Endothelial cell of umbilical vein (primary cell): ENCODE results near the gene MTFR1L.

Experiments used
- EZH2 ChIP-seq: IDR thresholded peaks from 2 replicates; pipeline ENCODE4 v1.6.1; 2012; ENCODE audit warnings: borderline replicate concordance, low read depth, mild to moderate bottlenecking, moderate library complexity, low read length, inconsistent platforms; ENCODE audit not compliant: severe bottlenecking
- FOS ChIP-seq: IDR thresholded peaks from 2 replicates; pipeline ENCODE4 v1.6.1; 2011; ENCODE audit warnings: mild to moderate bottlenecking, low read length, moderate library complexity, borderline replicate concordance; ENCODE audit not compliant: insufficient read depth
- JUN ChIP-seq: IDR thresholded peaks from 2 replicates; pipeline ENCODE4 v1.6.1; 2011; ENCODE audit warnings: borderline replicate concordance, low read depth; ENCODE audit not compliant: insufficient read length, insufficient read depth
- POLR2A ChIP-seq: IDR thresholded peaks from 2 replicates; pipeline ENCODE4 v1.6.1; 2012; ENCODE audit warnings: low read depth, mild to moderate bottlenecking, control low read depth, low read length
- POLR2AphosphoS5 ChIP-seq: IDR thresholded peaks from 2 replicates; pipeline ENCODE4 v1.6.1; 2012; ENCODE audit warnings: low read depth, mild to moderate bottlenecking, control low read depth, low read length, moderate library complexity; ENCODE audit not compliant: insufficient read depth
- TF ChIP-seq, protein P1 (sequence below), 2 donors: IDR thresholded peaks; 1 replicate in 1 of 2; 2 replicates in 1 of 2; pipeline ENCODE4 v1.5.1; 2011; ENCODE audit warnings: low read length in 2 of 2, mild to moderate bottlenecking in 2 of 2, moderate library complexity in 2 of 2, control low read depth in 1 of 2, inconsistent platforms in 1 of 2, low read depth in 1 of 2; ENCODE audit not compliant: insufficient read depth in 1 of 2; ENCODE audit errors: extremely low read depth in 1 of 2
- TF ChIP-seq, protein P2 (sequence below): IDR thresholded peaks from 2 replicates; pipeline ENCODE4 v1.6.1; 2011; ENCODE audit not compliant: insufficient read depth, insufficient read length

DNA sequence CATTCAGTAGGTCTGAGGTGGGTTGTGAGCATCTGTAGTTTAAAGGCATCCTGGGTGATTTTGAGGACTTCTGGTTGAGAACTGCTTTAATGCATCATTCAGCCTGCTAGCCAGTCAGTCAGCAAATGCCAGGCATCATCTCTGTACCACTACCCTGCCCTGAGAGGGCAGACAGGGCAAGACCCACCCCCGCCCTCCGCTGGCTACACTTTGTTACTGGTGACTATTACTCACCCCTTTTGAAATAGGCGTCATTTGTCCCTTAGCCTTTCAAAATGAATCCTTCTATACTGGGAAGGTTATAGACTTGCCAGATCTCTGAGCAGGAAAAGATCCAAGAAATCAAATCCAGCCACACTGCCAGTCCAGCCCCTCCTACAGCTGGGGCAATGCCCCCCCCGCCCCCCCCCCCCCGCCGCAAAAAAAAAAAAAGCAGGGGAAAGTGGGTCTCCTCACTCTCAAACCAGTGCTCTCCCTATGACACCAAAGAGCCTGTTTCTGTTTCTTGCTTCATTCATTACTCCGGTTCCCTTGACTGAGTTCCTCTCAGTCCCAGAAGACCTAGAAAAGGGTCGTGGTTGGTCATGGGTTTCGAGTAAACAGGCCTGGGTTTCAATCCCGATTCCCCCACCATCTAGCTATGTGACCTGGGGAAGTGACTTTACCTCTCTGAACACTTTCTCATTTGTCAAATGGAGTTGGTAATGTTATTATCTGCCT is 15.3 kb upstream of the MTFR1L start:
- TF ChIP-seq, protein P1, sequence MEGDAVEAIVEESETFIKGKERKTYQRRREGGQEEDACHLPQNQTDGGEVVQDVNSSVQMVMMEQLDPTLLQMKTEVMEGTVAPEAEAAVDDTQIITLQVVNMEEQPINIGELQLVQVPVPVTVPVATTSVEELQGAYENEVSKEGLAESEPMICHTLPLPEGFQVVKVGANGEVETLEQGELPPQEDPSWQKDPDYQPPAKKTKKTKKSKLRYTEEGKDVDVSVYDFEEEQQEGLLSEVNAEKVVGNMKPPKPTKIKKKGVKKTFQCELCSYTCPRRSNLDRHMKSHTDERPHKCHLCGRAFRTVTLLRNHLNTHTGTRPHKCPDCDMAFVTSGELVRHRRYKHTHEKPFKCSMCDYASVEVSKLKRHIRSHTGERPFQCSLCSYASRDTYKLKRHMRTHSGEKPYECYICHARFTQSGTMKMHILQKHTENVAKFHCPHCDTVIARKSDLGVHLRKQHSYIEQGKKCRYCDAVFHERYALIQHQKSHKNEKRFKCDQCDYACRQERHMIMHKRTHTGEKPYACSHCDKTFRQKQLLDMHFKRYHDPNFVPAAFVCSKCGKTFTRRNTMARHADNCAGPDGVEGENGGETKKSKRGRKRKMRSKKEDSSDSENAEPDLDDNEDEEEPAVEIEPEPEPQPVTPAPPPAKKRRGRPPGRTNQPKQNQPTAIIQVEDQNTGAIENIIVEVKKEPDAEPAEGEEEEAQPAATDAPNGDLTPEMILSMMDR (IDR thresholded peaks at IDR 0.05; ENCODE audit: extremely low read depth in 1 of 2, insufficient read depth in 1 of 2, low read depth in 1 of 2, low read length in 2 of 2): no peak
- TF ChIP-seq FOS (no peak), POLR2A (no peak), JUN (no peak), POLR2AphosphoS5 (no peak), EZH2 (no peak)
- TF ChIP-seq, protein P2, sequence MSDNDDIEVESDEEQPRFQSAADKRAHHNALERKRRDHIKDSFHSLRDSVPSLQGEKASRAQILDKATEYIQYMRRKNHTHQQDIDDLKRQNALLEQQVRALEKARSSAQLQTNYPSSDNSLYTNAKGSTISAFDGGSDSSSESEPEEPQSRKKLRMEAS: no peak
